HEK293T (cell line): ENCODE data around the gene NTN4.

Source experiments
- CTCF ChIA-PET: fragments of 350-600 bp; formaldehyde crosslinking; extraction: SDS; loops from one replicate; lab custom pipeline; 2021; ENCODE audit warnings: antibody characterized with exemption, inconsistent platforms; lab: Yijun Ruan, JAX
- POLR2A ChIA-PET: fragments of 350-600 bp; formaldehyde crosslinking; extraction: SDS; loops from one replicate; lab custom pipeline; 2020; ENCODE audit warnings: antibody characterized with exemption, inconsistent platforms; lab: Yijun Ruan, JAX
- DNase-seq: peaks from one replicate; pipeline ENCODE4 v3.0.0; 2012; ENCODE audit warnings: mixed read lengths; ENCODE audit errors: extremely low spot score
- ARNT ChIP-seq: fragments of 450-650 bp; IDR thresholded peaks from 2 replicates; pipeline ENCODE4 v1.6.1; 2017; ENCODE audit warnings: mild to moderate bottlenecking
- BHLHE40 ChIP-seq: fragments of 450-650 bp; IDR thresholded peaks from 2 replicates; pipeline ENCODE4 v1.6.1; 2016; ENCODE audit warnings: mild to moderate bottlenecking, moderate library complexity, borderline replicate concordance
- CTBP1 ChIP-seq: fragments of 450-650 bp; IDR thresholded peaks from 2 replicates; pipeline ENCODE4 v1.6.1; 2016; ENCODE audit warnings: borderline replicate concordance
- ELF4 ChIP-seq: fragments of 450-650 bp; IDR thresholded peaks from 2 replicates; pipeline ENCODE4 v1.6.1; 2017; ENCODE audit warnings: antibody characterized with exemption
- FOXA1 ChIP-seq: fragments of 450-650 bp; IDR thresholded peaks from 2 replicates; pipeline ENCODE4 v1.6.1; 2016; ENCODE audit warnings: mild to moderate bottlenecking
- FOXK2 ChIP-seq: fragments of 450-650 bp; IDR thresholded peaks from 2 replicates; pipeline ENCODE4 v1.6.1; 2016; ENCODE audit warnings: mild to moderate bottlenecking
- FOXM1 ChIP-seq: fragments of 450-650 bp; IDR thresholded peaks from 2 replicates; pipeline ENCODE4 v1.6.1; 2017; ENCODE audit warnings: mild to moderate bottlenecking, borderline replicate concordance
- HDGF ChIP-seq: fragments of 450-650 bp; IDR thresholded peaks from 2 replicates; pipeline ENCODE4 v1.6.1; 2017; ENCODE audit warnings: antibody characterized with exemption, borderline replicate concordance
- L3MBTL2 ChIP-seq: fragments of 450-650 bp; conservative IDR thresholded peaks from 2 replicates; pipeline ENCODE4 v1.6.1; 2016; ENCODE audit warnings: mild to moderate bottlenecking
- LEF1 ChIP-seq: fragments of 450-650 bp; IDR thresholded peaks from 2 replicates; pipeline ENCODE4 v1.6.1; 2017; ENCODE audit warnings: mild to moderate bottlenecking, borderline replicate concordance
- NFRKB ChIP-seq: fragments of 450-650 bp; IDR thresholded peaks from 2 replicates; pipeline ENCODE4 v1.6.1; 2016; ENCODE audit warnings: mild to moderate bottlenecking, moderate library complexity
- PKNOX1 ChIP-seq: fragments of 450-650 bp; IDR thresholded peaks from 2 replicates; pipeline ENCODE4 v1.6.1; 2016
- SP1 ChIP-seq: fragments of 450-650 bp; IDR thresholded peaks from 2 replicates; pipeline ENCODE4 v1.6.1; 2017
- SUZ12 ChIP-seq: fragments of 450-650 bp; IDR thresholded peaks from 2 replicates; pipeline ENCODE4 v1.6.1; 2016; ENCODE audit warnings: mild to moderate bottlenecking
- TARDBP ChIP-seq: fragments of 450-650 bp; IDR thresholded peaks from 2 replicates; pipeline ENCODE4 v1.6.1; 2016
- ZNF384 ChIP-seq: fragments of 450-650 bp; IDR thresholded peaks from 2 replicates; pipeline ENCODE4 v1.6.1; 2016

Gene NTN4

GRCh38 chr12:95633049-95633731 is 157.4 kb downstream of the NTN4 start:
- TF ChIP-seq ZNF384 (no peak), ELF4 (no peak), L3MBTL2 (no peak), CTBP1 (no peak), NFRKB (no peak), SP1 (no peak), TARDBP (no peak), FOXK2 (no peak), FOXA1 (no peak), SUZ12 (no peak), FOXM1 (no peak), HDGF (no peak)
- POLR2A ChIA-PET, result no interaction called here
- CTCF ChIA-PET, result interaction anchor here (1.3 kb wide), 1 partner anchor 165 kb away, joined by 4 read pairs; no protein-coding TSS in a partner anchor
- DNase-seq, result no peak

- DNase-seq, result no peak
- TF ChIP-seq LEF1 (no peak), SP1 (no peak), L3MBTL2 (no peak), SUZ12 (no peak), ELF4 (no peak), NFRKB (no peak), ZNF384 (no peak), CTBP1 (no peak), HDGF (no peak), FOXA1 (no peak), FOXK2 (no peak), FOXM1 (no peak), TARDBP (no peak), PKNOX1 (no peak), ARNT (no peak), BHLHE40 (no peak)
- ChIA-PET CTCF (no interaction called here), POLR2A (no interaction called here)
Measured at GRCh38 chr12:95630496-95630895, 160.1 kb downstream of the NTN4 start.

- DNase-seq, result no peak
- CTCF ChIA-PET, result no interaction called here
- POLR2A ChIA-PET, result no interaction called here
- TF ChIP-seq SP1, result no peak
- no peak for TF ChIP-seq TARDBP
- TF ChIP-seq SUZ12, result no peak
- no peak for TF ChIP-seq ELF4
- TF ChIP-seq ZNF384, result no peak
- TF ChIP-seq HDGF, result no peak
Measured at GRCh38 chr12:95629392-95629791, 161.2 kb downstream of the NTN4 start.

- ChIA-PET POLR2A (no interaction called here), CTCF (no interaction called here)
- no peak for DNase-seq
- TF ChIP-seq FOXA1 (no peak), LEF1 (no peak), CTBP1 (no peak), FOXM1 (no peak), FOXK2 (no peak), NFRKB (no peak), BHLHE40 (no peak), SP1 (no peak), TARDBP (no peak), ARNT (no peak)
Measured at GRCh38 chr12:95626854-95627253, 163.7 kb downstream of the NTN4 start.

GRCh38 chr12:95625012-95625411 is 165.6 kb downstream of the NTN4 start:
- POLR2A ChIA-PET, result no interaction called here
- CTCF ChIA-PET, result no interaction called here
- TF ChIP-seq SUZ12, result no peak
- no peak for TF ChIP-seq FOXA1
- no peak for TF ChIP-seq TARDBP
- no peak for TF ChIP-seq PKNOX1
- TF ChIP-seq FOXK2, result no peak
- TF ChIP-seq ARNT, result no peak
- TF ChIP-seq NFRKB, result no peak
- no peak for TF ChIP-seq SP1
- TF ChIP-seq LEF1, result no peak
- TF ChIP-seq ZNF384, result no peak
- TF ChIP-seq HDGF, result no peak
- no peak for TF ChIP-seq CTBP1
- no peak for TF ChIP-seq L3MBTL2
- no peak for TF ChIP-seq ELF4
- no peak for DNase-seq

GRCh38 chr12:95624589-95624988 is 166.0 kb downstream of the NTN4 start:
- DNase-seq, result no peak
- POLR2A ChIA-PET, result no interaction called here
- CTCF ChIA-PET, result interaction anchor here (0.6 to 1.2 kb wide), 3 partner anchors 10 to 188 kb away, joined by 3 to 4 read pairs (median 3); no protein-coding TSS in a partner anchor
- TF ChIP-seq FOXA1 (no peak), ZNF384 (no peak), NFRKB (no peak), HDGF (no peak), ELF4 (no peak), SUZ12 (no peak), CTBP1 (no peak), BHLHE40 (no peak), LEF1 (no peak), SP1 (no peak), FOXK2 (no peak), ARNT (no peak), TARDBP (no peak), FOXM1 (no peak), PKNOX1 (no peak), L3MBTL2 (no peak)
